HCT116 (cell line): ENCODE measurements around the gene TAF11.

Experiments used
- CTCF ChIP-seq, 3 experiments: fragments of 200-600 bp in 1 of 3; sonication (generic) in 1 of 3; IDR thresholded peaks in 2 of 3; conservative IDR thresholded peaks in 1 of 3; 2 replicates each; pipeline ENCODE4 v1.5.1; 2012 to 2017; ENCODE audit warnings: low read depth in 2 of 3, low read length in 2 of 3, antibody characterized with exemption in 1 of 3, borderline replicate concordance in 1 of 3, control low read depth in 1 of 3, mild to moderate bottlenecking in 1 of 3, mixed read lengths in 1 of 3, mixed run types in 1 of 3, moderate library complexity in 1 of 3; ENCODE audit not compliant: insufficient read depth in 1 of 3
- TCF7L2 ChIP-seq: IDR thresholded peaks from 2 replicates; pipeline ENCODE4 v1.7.0; 2011; ENCODE audit warnings: borderline replicate concordance, inconsistent platforms; ENCODE audit not compliant: insufficient read depth, insufficient read length; ENCODE audit errors: extremely low read depth

GRCh38 chr6:34928220-34928619, 40.4 kb upstream of the TAF11 start:
- TF ChIP-seq CTCF (IDR thresholded peaks at IDR 0.05 in 2 of 3, conservative IDR thresholded peaks at IDR 0.05 in 1 of 3; ENCODE audit: borderline replicate concordance in 1 of 3, insufficient read depth in 1 of 3, low read depth in 2 of 3, low read length in 2 of 3) (no peak), TCF7L2 (no peak)
